DMS114 treated with DMSO at 0.1 percent for 48 hours (cell line): ENCODE measurements around the gene KIFC1.
"Not testable (repeated sequence)": the region's sequence is repeated elsewhere in the genome, so short reads cannot be mapped to it uniquely, and the experiment has no call there.

Experiments used
- DNase-seq: peaks from one replicate; lab custom pipeline; 2025; ENCODE audit not compliant: unreplicated experiment; lab: John Stamatoyannopoulos, UW

The KIFC1 gene, protein sequence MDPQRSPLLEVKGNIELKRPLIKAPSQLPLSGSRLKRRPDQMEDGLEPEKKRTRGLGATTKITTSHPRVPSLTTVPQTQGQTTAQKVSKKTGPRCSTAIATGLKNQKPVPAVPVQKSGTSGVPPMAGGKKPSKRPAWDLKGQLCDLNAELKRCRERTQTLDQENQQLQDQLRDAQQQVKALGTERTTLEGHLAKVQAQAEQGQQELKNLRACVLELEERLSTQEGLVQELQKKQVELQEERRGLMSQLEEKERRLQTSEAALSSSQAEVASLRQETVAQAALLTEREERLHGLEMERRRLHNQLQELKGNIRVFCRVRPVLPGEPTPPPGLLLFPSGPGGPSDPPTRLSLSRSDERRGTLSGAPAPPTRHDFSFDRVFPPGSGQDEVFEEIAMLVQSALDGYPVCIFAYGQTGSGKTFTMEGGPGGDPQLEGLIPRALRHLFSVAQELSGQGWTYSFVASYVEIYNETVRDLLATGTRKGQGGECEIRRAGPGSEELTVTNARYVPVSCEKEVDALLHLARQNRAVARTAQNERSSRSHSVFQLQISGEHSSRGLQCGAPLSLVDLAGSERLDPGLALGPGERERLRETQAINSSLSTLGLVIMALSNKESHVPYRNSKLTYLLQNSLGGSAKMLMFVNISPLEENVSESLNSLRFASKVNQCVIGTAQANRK

DNA sequence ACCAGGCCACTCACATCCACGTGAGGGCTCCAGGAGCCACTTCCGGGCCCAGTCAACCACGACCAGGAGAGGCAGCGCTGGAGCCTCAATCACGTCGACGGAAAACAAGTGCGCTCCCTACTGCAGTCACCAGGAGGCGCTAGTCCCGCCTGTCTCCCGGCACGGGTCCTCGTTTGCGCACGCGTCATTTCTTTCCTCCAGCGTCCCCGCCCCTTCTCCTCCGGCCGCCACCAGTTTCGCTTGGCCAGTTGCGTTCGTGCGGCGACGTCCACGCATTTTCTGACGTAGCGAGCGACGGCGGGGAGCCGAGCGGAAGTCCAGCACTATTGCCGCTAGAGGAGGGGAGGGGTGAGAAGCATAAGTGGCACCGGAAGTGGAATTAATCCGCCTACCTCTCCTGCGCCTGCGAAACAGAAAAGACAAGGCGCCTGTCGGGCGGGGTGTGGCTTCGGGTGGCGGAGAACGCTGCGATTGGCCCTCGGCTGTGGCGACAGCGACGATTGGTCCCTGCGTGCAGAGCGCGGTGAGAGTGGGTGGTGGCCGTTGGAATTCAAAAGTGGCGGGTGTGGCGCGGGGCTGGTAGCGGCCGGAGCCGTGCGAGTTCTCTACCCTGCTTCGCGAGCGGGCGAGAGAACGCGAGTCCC lies at the start of gene KIFC1:
Gene KIFC1 (plus strand): TSS at position 546 of the 644 bp plus-strand sequence. CDS start 163 bp downstream, outside the sequence.
- DNase-seq = peak; percentile 100

DNA sequence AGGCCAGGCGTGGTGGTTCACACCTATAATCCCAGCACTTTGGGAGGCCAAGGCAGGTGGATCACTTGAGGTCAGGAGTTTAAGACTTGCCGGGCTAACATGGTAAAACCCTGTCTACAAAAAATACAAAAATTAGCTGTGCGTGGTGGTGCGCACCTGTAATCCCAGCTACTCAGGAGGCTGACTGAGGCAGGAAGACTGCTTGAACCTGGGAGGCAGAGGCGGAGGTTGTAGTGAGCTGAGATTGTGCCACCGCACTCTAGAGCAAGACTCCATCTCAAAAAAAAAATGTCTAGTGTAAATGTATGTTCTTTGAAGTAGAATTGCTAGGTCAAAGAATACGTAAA lies 48.0 kb upstream of the KIFC1 start:
- not testable (repeated sequence) for DNase-seq

DNA sequence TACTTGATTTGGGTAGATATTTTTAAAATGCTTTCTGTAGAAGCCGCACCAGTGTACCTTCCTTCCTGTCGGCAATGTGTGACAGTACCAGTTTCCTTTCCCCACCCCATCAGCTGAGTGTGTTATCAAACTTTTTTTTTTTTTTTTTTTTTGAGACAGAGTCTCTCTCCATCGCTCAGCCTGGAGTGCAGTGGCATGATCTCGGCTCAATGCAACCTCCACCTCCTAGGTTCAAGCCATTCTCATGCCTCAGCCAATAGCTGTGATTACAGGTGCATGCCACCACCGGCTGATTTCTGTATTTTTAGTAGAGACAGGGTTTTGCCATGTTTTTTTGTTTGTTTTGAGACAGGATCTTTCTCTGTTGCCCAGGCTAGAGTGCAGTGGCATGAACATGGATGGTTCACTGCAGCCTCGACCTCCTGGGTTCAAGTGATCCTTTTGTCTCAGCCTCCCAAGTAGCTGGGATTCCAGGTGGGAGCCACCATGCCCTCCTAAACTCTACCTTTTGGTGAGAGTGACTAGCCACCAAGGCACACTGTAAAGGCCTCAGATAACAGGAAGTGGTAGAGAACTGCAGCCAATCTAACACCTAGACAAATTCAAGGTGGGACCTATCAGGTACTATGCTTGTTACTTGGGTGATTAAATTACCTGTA lies 47.5 kb upstream of the KIFC1 start:
- DNase-seq = no peak

DNA sequence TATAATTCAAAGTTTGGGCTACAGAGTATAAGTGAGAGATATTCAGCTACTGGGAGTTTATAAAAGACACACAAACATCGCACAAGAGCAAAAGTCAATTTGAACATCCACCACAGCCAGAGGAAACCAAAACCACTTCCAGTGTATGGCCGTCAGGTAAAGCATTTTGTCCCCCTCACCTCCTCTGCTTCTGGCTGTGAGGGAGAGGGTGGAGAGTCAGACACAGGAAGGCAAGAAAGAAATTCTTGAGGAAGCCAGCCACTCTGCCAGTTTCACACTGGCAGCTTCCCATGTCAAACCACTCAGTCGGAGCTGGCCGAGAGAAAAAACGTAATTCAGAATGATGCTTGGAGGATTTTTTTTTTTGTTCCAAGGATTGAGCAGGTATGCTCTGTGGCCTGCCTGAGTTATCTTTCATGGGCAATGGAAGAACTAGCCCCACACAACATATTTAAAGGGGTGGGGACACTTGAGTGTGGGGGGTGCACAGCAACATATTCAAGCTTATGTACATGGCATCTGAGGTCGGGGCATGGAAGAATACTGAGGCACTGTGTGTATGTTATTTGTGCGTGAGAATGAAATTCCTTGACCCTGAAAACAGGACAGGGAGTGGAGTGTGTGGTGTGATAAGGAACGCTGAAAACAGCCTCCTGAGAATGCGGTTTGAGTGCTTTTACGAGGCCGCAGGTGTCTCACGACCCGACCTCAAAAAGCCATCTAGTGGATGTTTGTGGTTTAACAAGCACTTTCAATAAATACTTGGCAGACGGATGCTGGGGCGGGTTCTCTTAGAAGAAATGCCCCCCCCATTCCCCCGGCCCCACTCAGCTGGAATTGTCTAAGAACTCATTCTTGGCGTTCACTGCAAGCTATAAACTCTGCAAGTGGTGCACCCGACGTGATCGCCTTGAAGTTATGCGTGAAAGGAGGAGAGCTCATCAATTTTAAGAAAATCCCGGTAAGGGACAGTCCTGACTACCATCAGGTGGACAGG lies 46.6 kb upstream of the KIFC1 start:
- peak; percentile 61 for DNase-seq

DNA sequence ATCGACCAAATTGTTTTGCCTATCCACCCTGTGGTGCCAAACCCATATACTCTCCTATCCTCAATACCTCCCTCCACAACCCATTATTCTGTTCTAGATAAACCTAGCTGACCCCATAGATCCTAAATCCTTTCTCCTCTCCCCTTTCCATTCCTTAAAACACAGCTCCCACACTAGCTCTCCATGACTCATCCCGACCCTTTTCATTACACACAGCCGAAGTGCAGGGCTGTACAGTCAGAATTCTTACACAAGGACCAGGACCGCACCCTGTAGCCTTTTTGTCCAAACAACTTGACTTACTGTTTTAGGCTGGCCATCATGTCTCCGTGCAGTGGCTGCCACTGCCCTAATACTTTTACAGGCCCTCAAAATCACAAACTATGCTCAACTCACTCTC lies 44.7 kb upstream of the KIFC1 start:
- DNase-seq = not testable (repeated sequence)

DNA sequence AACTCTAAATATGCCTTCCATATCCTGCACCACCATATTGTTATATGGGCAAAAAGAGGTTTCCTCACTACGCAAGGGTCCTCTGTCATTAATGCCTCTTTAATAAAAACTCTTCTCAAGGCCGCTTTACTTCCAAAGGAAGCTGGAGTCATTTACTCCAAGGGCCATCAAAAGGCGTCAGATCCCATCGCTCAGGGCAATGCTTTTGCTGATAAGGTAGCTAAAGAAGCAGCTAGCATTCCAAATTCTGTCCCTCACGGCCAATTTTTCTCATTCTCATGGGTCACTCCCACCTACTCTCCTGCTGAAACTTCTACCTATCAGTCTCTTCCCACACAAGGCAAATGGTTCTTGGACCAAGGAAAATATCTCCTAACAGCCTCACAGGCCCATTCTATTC lies 43.8 kb upstream of the KIFC1 start:
- no peak for DNase-seq

DNA sequence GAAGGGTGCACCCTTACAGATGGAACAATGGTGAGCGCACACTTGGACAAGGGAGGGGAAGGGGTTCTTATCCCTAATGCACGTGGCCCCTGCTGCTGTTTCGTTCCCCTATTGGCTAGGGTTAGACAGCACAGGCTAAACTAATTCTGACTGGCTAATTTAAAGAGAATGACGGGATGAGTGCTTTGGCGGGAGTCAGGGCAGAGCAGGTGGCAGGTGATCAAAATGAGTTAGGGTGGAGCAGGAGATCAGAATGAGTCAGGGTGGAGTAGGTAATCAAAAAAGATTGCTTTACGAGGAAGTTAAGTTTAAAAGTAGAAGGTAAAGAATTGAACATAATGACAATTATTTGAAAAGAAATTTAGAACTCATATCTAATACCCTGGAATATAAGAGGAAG lies 35.8 kb upstream of the KIFC1 start:
- not testable (repeated sequence) for DNase-seq

DNA sequence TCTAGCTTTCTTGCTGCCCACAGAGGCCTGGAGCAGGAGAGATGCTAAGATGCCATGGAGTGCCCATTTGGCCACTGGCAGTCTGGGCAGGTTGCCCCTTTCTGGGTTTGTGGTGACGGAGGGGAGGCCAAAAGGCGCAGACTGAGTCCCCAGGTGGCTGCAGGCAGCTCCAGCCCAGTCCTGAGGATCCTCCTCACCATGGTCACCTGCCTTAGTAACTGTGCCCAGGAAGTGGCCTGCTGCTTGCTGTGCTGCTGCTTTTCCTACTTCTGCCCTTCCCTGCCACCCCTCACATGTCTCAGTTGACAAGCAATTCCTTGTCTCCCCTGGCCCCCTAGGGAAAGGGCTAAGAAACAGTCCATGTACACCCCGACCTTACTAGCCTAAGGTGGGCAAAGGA lies 35.3 kb upstream of the KIFC1 start:
- DNase-seq = no peak

DNA sequence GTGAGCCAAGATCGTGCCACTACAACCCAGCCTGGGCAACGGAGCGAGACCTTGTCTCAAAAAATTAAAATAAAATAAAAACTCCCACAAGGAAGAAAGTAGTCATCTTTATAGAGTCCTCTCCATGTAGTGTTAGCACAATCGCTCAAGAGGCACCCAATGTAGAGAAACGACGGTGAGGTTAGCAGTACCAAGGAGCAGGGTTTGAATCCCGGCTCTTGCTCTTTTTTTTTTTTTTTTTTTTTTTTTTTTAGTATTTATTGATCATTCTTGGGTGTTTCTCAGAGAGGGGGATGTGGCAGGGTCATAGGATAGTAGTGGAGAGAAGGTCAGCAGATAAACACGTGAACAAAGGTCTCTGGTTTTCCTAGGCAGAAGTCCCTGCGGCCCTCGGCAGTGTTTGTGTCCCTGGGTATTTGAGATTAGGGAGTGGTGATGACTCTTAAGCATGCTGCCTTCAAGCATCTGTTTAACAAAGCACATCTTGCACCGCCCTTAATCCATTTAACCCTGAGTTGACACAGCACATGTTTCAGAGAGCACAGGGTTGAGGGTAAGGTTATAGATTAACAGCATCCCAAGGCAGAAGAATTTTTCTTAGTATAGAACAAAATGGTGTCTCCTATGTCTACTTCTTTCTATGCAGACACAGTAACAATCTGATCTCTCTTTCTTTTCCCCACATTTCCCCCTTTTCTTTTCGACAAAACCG lies 34.3 kb upstream of the KIFC1 start:
- not testable (repeated sequence) for DNase-seq

DNA sequence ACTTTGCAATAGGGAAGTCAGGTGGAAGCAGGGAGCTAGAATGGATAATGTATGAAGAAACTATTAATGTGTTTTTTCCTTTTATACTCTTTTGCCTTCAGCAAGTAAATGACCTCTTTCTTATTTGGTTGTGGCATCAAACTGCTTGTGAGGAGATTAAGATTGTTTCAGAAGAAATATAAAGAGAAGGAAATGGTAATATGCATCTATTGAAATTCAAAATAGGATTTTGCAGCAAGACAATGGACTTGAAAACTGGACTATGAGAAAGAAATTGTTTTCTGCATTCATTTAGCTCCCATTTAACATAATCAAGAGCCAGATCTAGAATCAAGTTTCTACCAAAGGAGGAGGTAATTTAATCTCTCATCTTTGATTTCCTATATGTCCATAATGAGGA lies 32.3 kb upstream of the KIFC1 start:
- DNase-seq = no peak

DNA sequence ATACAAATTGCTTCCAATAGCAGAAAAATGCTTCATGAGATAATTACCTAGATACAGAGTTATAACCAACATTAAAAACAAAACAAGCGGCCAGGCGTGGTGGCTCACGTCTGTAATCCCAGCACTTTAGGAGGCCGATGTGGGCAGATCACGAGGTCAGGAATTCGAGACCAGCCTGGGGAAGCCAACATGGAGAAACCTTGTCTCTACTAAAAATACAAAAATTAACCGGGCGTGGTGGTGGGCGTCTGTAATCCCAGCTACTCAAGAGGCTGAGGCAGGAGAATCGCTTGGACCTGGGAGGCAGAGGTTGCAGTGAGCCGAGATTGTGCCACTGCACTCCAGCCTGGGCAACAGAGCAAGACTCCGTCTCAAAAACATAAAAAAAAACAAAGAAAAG lies 28.1 kb upstream of the KIFC1 start:
- DNase-seq = not testable (repeated sequence)

DNA sequence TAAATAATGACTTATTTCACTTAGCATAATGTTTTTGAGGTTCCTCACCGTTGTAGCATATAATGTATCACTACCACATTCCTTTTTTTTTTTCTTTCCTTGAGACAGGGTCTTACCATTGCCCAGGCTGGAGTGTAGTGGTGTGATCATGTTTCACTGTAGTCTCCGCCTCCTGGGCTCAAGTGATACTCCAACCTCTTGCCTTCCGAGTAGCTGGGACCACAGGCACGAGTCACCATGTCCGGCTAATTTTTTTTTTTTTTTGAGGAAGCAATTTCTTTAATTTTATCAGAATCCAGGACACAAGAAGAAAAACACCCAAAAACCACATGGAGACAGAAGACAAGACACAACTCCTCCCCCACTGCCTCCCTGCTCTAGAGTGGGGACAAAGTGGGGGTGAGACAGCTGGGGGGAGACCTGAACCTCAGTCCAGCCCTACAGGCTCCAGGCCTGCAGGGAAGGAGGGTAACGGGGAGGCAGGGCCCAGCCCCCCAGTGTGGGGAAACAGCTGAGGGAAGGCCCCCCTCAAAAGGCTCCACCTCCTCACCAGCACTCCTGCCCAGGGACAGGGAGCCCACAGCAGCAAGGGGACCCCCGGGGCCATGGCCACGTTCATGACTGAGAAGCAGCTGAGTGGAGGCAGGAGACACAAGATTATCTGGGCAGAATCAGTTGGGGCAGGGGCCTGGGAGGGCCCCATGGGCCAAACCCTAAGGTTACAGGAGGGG lies 27.0 kb upstream of the KIFC1 start:
- not testable (repeated sequence) for DNase-seq

DNA sequence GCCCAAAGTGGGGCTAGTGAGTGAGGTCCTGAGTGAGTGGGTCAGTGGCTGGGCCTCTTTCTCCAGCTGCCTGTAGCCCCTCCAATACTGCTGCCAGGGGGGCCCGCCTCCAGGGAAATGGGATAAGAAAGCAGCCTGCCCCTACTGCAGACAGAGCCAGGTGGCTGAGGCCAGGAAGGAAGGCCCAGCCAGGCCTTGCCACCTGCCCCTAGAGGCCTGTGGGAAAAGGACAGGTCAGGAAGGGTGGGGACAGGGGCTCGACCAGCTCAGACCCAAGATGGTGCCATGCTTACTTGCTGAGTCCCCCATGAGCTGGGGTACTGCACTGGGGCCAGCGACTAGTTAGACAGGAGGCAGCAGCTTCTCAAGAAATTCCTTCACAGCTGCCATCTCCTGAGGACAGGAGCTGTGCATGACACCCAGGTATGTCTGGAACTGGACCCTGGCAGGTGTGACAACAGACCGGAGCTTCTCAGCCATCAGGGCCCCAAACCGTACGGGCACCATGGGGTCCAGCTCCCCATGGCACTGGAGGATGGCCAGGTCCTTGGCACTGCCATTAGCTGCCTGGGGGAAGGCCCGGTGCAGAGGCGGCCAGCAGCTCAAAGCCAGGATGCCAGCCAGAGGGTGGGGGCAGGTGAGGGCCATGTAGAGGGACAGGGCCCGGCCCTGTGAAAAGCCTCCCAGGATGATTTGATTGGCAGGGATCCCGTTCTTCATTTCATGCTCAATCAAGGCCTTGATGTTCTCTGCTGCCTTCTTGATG lies 26.2 kb upstream of the KIFC1 start:
- DNase-seq = not testable (repeated sequence)

DNA sequence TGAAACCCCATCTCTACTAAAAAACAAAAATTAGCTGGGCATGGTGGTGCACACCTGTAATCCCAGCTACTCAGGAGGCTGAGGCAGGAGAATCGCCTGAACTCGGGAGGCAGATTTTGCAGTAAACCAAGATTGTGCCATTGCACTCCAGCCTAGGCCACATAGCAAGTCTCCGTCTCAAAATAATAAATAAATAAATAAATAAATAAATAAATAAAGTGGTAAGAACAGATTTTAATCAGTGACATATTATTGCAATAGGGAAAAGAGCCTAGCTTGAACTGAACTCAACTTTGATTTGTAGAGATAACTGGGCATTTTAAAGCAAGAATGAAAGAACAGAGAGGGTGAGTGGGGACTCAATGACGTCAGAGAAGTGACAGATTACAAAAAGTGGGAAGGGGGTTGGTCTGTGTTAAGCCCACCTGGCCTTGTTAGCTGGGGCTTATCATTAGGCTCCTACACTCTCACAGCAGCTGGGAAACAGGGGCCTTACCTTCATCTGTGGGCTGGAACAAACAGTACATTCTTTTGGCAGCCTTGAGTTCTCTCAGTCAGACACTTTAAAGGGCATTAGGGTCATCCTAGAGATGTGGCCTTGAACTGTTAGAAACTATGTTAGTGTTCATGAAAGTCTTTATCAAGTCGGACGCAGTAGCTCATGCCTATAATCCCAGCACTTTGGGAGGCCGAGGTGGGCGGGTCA lies 24.5 kb upstream of the KIFC1 start:
- DNase-seq = no peak

DNA sequence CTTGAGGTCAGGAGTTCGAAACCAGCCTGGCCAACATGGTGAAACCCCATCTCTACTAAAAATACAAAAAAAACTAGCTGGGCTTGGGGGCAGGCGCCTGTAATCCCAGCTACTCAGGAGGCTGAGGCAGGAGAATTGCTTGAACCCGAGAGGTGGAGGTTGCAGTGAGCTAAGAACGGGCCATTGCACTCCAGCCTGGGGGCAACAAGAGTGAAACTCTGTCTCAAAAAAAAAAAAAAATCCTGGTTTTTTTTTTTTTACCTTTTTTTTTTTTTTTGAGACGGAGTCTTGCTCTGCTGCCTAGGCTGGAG lies 24.0 kb upstream of the KIFC1 start:
- not testable (repeated sequence) for DNase-seq

DNA sequence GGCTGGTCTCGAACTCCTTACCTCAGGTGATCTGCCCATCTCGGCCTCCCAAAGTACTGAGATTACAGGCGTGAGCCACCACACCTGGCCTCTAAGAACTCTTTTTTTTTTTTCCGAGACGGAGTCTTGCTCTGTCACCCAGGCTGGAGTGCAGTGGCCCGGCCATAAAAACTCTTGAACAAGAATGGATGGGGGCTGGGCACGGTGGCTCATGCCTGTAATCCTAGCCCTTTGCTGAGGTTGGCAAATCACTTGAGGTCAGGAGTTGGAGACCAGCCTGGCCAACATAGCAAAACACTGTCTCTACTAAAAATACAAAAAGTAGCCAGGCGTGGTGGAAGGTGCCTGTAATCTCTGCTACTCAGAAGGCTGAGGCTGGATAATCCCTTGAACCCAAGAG lies 19.7 kb upstream of the KIFC1 start:
- not testable (repeated sequence) for DNase-seq

DNA sequence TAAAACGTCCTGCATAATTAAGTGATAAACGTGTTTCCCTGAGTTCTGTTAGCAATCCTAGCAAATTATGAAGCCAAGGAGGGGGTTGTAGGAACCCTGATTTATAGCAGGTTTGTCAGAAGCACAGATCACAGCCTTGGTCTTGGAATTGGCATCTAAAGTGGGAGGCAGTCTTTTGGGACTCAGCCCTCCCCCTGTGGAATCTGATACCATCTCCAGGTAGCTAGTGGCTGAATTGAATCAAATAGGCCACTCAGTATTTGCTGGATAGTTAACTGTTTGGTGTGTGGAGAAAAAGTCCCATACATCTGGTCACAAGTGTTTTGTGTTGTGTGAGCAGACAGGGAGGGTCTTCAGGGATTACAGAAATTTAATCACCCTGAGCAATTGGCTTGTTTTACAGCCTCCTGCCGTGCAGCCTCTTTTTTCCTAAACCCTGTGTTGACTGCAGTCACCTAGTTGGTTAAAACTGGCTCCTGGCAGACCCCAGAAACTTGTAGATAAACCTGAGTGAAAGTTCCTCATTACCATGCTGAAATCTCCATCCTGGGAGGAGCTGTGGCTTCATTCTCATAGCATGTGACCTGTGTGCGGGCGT lies 19.0 kb upstream of the KIFC1 start:
- no peak for DNase-seq
